CD8-positive, alpha-beta memory T cell (primary cell): ENCODE results near the gene CSTPP1. TPM values are rescaled to one million over a fixed set of nuclear protein-coding genes. Genes with fewer than 3 reads are reported as not detected.

ENCODE experiments used
- CTCF ChIA-PET: fragments of 350-600 bp; sonication (Branson Sonifier 250); formaldehyde crosslinking; loops from one replicate; lab custom pipeline; 2021; ENCODE audit warnings: antibody characterized with exemption; lab: Charles Lee
- POLR2A ChIA-PET: fragments of 350-600 bp; sonication (Branson Sonifier 250); formaldehyde crosslinking; loops from one replicate; lab custom pipeline; 2021; ENCODE audit warnings: antibody characterized with exemption; lab: Charles Lee
- DNase-seq, 5 donors: peaks; one replicate each; pipeline versions ENCODE4 v3.0.0 to v3.0.0-alpha.2; 2020 to 2022; ENCODE audit warnings: mixed read lengths in 1 of 5
- H3K27ac ChIP-seq: one replicate; pipeline ENCODE4 v1.7.0; 2013; ENCODE audit warnings: low read depth, mild to moderate bottlenecking, low read length, moderate library complexity
- H3K27me3 ChIP-seq: 2 replicates; pipeline ENCODE4 v1.7.0; 2013; ENCODE audit warnings: low read length, mild to moderate bottlenecking; ENCODE audit not compliant: insufficient read depth, poor library complexity, severe bottlenecking
- H3K36me3 ChIP-seq: 2 replicates; pipeline ENCODE4 v1.7.0; 2013; ENCODE audit warnings: mild to moderate bottlenecking, low read length, moderate library complexity; ENCODE audit not compliant: insufficient read depth
- H3K4me1 ChIP-seq: 2 replicates; pipeline ENCODE4 v1.7.0; 2013; ENCODE audit warnings: mild to moderate bottlenecking, low read length, moderate library complexity; ENCODE audit not compliant: insufficient read depth
- H3K4me3 ChIP-seq: 2 replicates; pipeline ENCODE4 v1.7.0; 2013; ENCODE audit warnings: mild to moderate bottlenecking, low read length
- H3K9me3 ChIP-seq: 2 replicates; pipeline ENCODE4 v1.7.0; 2013; ENCODE audit warnings: mild to moderate bottlenecking, low read length
- H3K27ac Mint-ChIP-seq, 8 donors: one replicate each; pipeline ENCODE4 v1.8.0; 2020 to 2021; ENCODE audit warnings: mixed read lengths in 8 of 8, mild to moderate bottlenecking in 6 of 8, inconsistent platforms in 3 of 8, moderate library complexity in 3 of 8
- H3K27me3 Mint-ChIP-seq, 2 donors: one replicate each; pipeline ENCODE4 v1.8.0; 2020 to 2021; ENCODE audit warnings: mixed read lengths in 2 of 2, mild to moderate bottlenecking in 1 of 2, moderate library complexity in 1 of 2
- H3K36me3 Mint-ChIP-seq, 3 donors: one replicate each; pipeline ENCODE4 v1.8.0; 2020 to 2021; ENCODE audit warnings: mixed read lengths in 3 of 3, inconsistent platforms in 1 of 3, mild to moderate bottlenecking in 1 of 3
- H3K4me1 Mint-ChIP-seq, 3 donors: one replicate each; pipeline ENCODE4 v1.8.0; 2020 to 2021; ENCODE audit warnings: mixed read lengths in 3 of 3, inconsistent platforms in 1 of 3, mild to moderate bottlenecking in 1 of 3
- H3K4me3 Mint-ChIP-seq, 7 donors: one replicate each; pipeline ENCODE4 v1.8.0; 2020 to 2021; ENCODE audit warnings: mixed read lengths in 7 of 7, mild to moderate bottlenecking in 6 of 7, moderate library complexity in 4 of 7, inconsistent platforms in 2 of 7
- H3K9me3 Mint-ChIP-seq, 5 donors: one replicate each; pipeline ENCODE4 v1.8.0; 2020 to 2022; ENCODE audit warnings: mixed read lengths in 5 of 5, mild to moderate bottlenecking in 3 of 5, moderate library complexity in 2 of 5, inconsistent platforms in 1 of 5
- polyA plus RNA-seq: library from polyadenylated mRNA; unstranded; fragments of 300-500 nt; fragmentation: Illumina TruSeq; gene quantifications from one replicate; pipeline ENCODE4 v1.2.3, GENCODE V29; 2021
- total RNA-seq, 2 experiments: library from RNA; stranded (reverse); gene quantifications; one replicate each; pipeline ENCODE4 v1.2.3, GENCODE V29; 2021

Gene CSTPP1
- total and polyA plus RNA-seq, 3 experiments from 2014 or later, result 16.9 to 19.7 (median 18.4) TPM

GRCh38 chr11:47099918-47100315 lies 163.4 kb downstream of the CSTPP1 start:
- Histone ChIP-seq H3K4me1 (no peaks in the 10 kb centered on the region), H3K4me3 (no peak overlapping the region)

GRCh38 chr11:47101406-47101805 lies 164.8 kb downstream of the CSTPP1 start:
- no peaks in the 10 kb centered on the region for H3K9me3 ChIP-seq
- no peaks in the 10 kb centered on the region for H3K27me3 ChIP-seq
- no peaks in the 10 kb centered on the region for H3K4me1 Mint-ChIP-seq
- no peak overlapping the region for H3K27ac Mint-ChIP-seq
- H3K4me1 ChIP-seq, result no peaks in the 10 kb centered on the region
- H3K9me3 Mint-ChIP-seq, result no peaks in the 10 kb centered on the region
- H3K36me3 Mint-ChIP-seq, result no peaks in the 10 kb centered on the region
- H3K36me3 ChIP-seq, result no peaks in the 10 kb centered on the region
- H3K4me3 Mint-ChIP-seq, result no peak overlapping the region
- no peak overlapping the region for H3K27ac ChIP-seq
- CTCF ChIA-PET, result interaction anchor here (1.0 kb wide), 1 partner anchor 52 kb away, joined by 3 read pairs; no protein-coding TSS in a partner anchor
- POLR2A ChIA-PET, result no interaction called here
- no peak for DNase-seq
- H3K27me3 Mint-ChIP-seq, result no peaks in the 10 kb centered on the region
- no peak overlapping the region for H3K4me3 ChIP-seq

More at GRCh38 chr11:47099918-47100315, 163.4 kb downstream of the CSTPP1 start:
- H3K9me3 Mint-ChIP-seq, result no peaks in the 10 kb centered on the region
- Histone ChIP-seq H3K27me3 (no peaks in the 10 kb centered on the region), H3K9me3 (no peaks in the 10 kb centered on the region), H3K36me3 (no peaks in the 10 kb centered on the region), H3K27ac (no peak overlapping the region)
- DNase-seq, result no peak
- H3K36me3 Mint-ChIP-seq, result no peaks in the 10 kb centered on the region
- no peaks in the 10 kb centered on the region for H3K27me3 Mint-ChIP-seq
- no peaks in the 10 kb centered on the region for H3K4me1 Mint-ChIP-seq
- H3K4me3 Mint-ChIP-seq, result no peak overlapping the region
- ChIA-PET CTCF (no interaction called here), POLR2A (no interaction called here)
- H3K27ac Mint-ChIP-seq, result no peak overlapping the region

- peaks cover 0 to 3% (median 0%) of the 10 kb centered on the region in 3 donors for H3K36me3 Mint-ChIP-seq
- Histone ChIP-seq H3K27me3 (no peaks in the 10 kb centered on the region), H3K4me1 (no peaks in the 10 kb centered on the region), H3K4me3 (no peak overlapping the region), H3K9me3 (no peaks in the 10 kb centered on the region), H3K36me3 (no peaks in the 10 kb centered on the region), H3K27ac (no peak overlapping the region)
- H3K27ac Mint-ChIP-seq, result peak overlapping the region in 1 of 8 donors; percentile 21
- DNase-seq, result no peak
- ChIA-PET POLR2A (no interaction called here), CTCF (no interaction called here)
- no peaks in the 10 kb centered on the region for H3K9me3 Mint-ChIP-seq
- no peaks in the 10 kb centered on the region for H3K27me3 Mint-ChIP-seq
- H3K4me3 Mint-ChIP-seq, result no peak overlapping the region
- H3K4me1 Mint-ChIP-seq, result no peaks in the 10 kb centered on the region
Observed at GRCh38 chr11:47104261-47104950, 167.8 kb downstream of the CSTPP1 start.

GRCh38 chr11:47105541-47105940 lies 169.0 kb downstream of the CSTPP1 start:
- H3K4me3 ChIP-seq, result no peak overlapping the region
- no peaks in the 10 kb centered on the region for H3K4me1 ChIP-seq
- DNase-seq, result no peak
- no peak overlapping the region for H3K27ac ChIP-seq
- peaks cover 0 to 7% (median 0%) of the 10 kb centered on the region in 3 donors for H3K36me3 Mint-ChIP-seq
- no peaks in the 10 kb centered on the region for H3K27me3 Mint-ChIP-seq
- H3K27ac Mint-ChIP-seq, result no peak overlapping the region
- POLR2A ChIA-PET, result no interaction called here
- H3K4me1 Mint-ChIP-seq, result no peaks in the 10 kb centered on the region
- CTCF ChIA-PET, result no interaction called here
- H3K36me3 ChIP-seq, result no peaks in the 10 kb centered on the region
- H3K9me3 Mint-ChIP-seq, result no peaks in the 10 kb centered on the region
- no peaks in the 10 kb centered on the region for H3K27me3 ChIP-seq
- H3K4me3 Mint-ChIP-seq, result no peak overlapping the region
- H3K9me3 ChIP-seq, result no peaks in the 10 kb centered on the region

- no peak overlapping the region for H3K4me3 Mint-ChIP-seq
- POLR2A ChIA-PET, result no interaction called here
- no peaks in the 10 kb centered on the region for H3K27me3 Mint-ChIP-seq
- CTCF ChIA-PET, result no interaction called here
- DNase-seq, result no peak
- H3K27ac Mint-ChIP-seq, result no peak overlapping the region
- no peak overlapping the region for H3K4me3 ChIP-seq
- no peaks in the 10 kb centered on the region for H3K4me1 Mint-ChIP-seq
- no peak overlapping the region for H3K27ac ChIP-seq
- peaks cover 0 to 7% (median 0%) of the 10 kb centered on the region in 3 donors for H3K36me3 Mint-ChIP-seq
- no peaks in the 10 kb centered on the region for H3K36me3 ChIP-seq
- no peaks in the 10 kb centered on the region for H3K9me3 ChIP-seq
- no peaks in the 10 kb centered on the region for H3K9me3 Mint-ChIP-seq
- no peaks in the 10 kb centered on the region for H3K4me1 ChIP-seq
- H3K27me3 ChIP-seq, result no peaks in the 10 kb centered on the region
Observed at GRCh38 chr11:47105974-47106373, 169.4 kb downstream of the CSTPP1 start.

- ChIA-PET POLR2A (no interaction called here), CTCF (no interaction called here)
- Histone ChIP-seq H3K9me3 (no peaks in the 10 kb centered on the region), H3K27me3 (no peaks in the 10 kb centered on the region), H3K36me3 (no peaks in the 10 kb centered on the region), H3K27ac (no peak overlapping the region), H3K4me1 (no peaks in the 10 kb centered on the region), H3K4me3 (no peak overlapping the region)
- H3K9me3 Mint-ChIP-seq, result no peaks in the 10 kb centered on the region
- no peak for DNase-seq
- peaks cover 0 to 7% (median 0%) of the 10 kb centered on the region in 3 donors for H3K36me3 Mint-ChIP-seq
- H3K4me1 Mint-ChIP-seq, result no peaks in the 10 kb centered on the region
- H3K4me3 Mint-ChIP-seq, result no peak overlapping the region
- H3K27ac Mint-ChIP-seq, result no peak overlapping the region
- H3K27me3 Mint-ChIP-seq, result no peaks in the 10 kb centered on the region
Observed at GRCh38 chr11:47106798-47107411, 170.3 kb downstream of the CSTPP1 start.

GRCh38 chr11:47107744-47108143 lies 171.2 kb downstream of the CSTPP1 start:
- Histone ChIP-seq H3K4me1 (no peaks in the 10 kb centered on the region), H3K9me3 (no peaks in the 10 kb centered on the region), H3K36me3 (no peaks in the 10 kb centered on the region), H3K27ac (no peak overlapping the region), H3K4me3 (no peak overlapping the region), H3K27me3 (no peaks in the 10 kb centered on the region)
- H3K27ac Mint-ChIP-seq, result peak overlapping the region in 1 of 8 donors; percentile 14
- no peaks in the 10 kb centered on the region for H3K9me3 Mint-ChIP-seq
- H3K27me3 Mint-ChIP-seq, result no peaks in the 10 kb centered on the region
- H3K4me1 Mint-ChIP-seq, result no peaks in the 10 kb centered on the region
- no peak overlapping the region for H3K4me3 Mint-ChIP-seq
- ChIA-PET CTCF (no interaction called here), POLR2A (no interaction called here)
- H3K36me3 Mint-ChIP-seq, result peaks cover 0 to 7% (median 0%) of the 10 kb centered on the region in 3 donors
- no peak for DNase-seq

GRCh38 chr11:47108214-47108613 lies 171.7 kb downstream of the CSTPP1 start:
- CTCF ChIA-PET, result no interaction called here
- no peak overlapping the region for H3K4me3 Mint-ChIP-seq

More at GRCh38 chr11:47108214-47108613, 171.7 kb downstream of the CSTPP1 start:
- Histone ChIP-seq H3K4me3 (no peak overlapping the region), H3K9me3 (no peaks in the 10 kb centered on the region), H3K27me3 (no peaks in the 10 kb centered on the region), H3K27ac (no peak overlapping the region), H3K4me1 (no peaks in the 10 kb centered on the region), H3K36me3 (no peaks in the 10 kb centered on the region)
- no peaks in the 10 kb centered on the region for H3K4me1 Mint-ChIP-seq
- DNase-seq, result no peak
- H3K27me3 Mint-ChIP-seq, result no peaks in the 10 kb centered on the region
- H3K9me3 Mint-ChIP-seq, result no peaks in the 10 kb centered on the region
- H3K36me3 Mint-ChIP-seq, result peaks cover 0 to 7% (median 0%) of the 10 kb centered on the region in 3 donors
- POLR2A ChIA-PET, result no interaction called here
- H3K27ac Mint-ChIP-seq, result peak overlapping the region in 1 of 8 donors; percentile 14
